Measurements from ENCODE around the gene TBC1D16. TPM values are rescaled to one million over a fixed set of nuclear protein-coding genes. Genes with fewer than 3 reads are reported as not detected.
A peak's percentile ranks its signal among the peaks of the same experiment; 100 is the strongest.

The TBC1D16 gene
- total RNA-seq, 1 experiment from 2014 or later: 96.1 TPM

- ChIA-PET CTCF (no interaction called here), POLR2A (no interaction called here)
- Mint-ChIP-seq H3K4me1 (peaks cover 37% of the 10 kb centered on the region), H3K36me3 (peaks cover 11% of the 10 kb centered on the region), H3K27me3 (ENCODE audit: low read depth) (no peaks in the 10 kb centered on the region), H3K27ac (peak within 1 kb of the TSS; percentile 81; the same call in 1 of the 2 replicates), H3K9me3 (no peaks in the 10 kb centered on the region), H3K4me3 (peak within 1 kb of the TSS; percentile 90)
- DNase-seq (ENCODE audit: low spot score) (peak; percentile 86), ATAC-seq (peak; percentile 87)
- TF ChIP-seq ARID4B (CRISPR knock-in tag; IDR thresholded peaks at IDR 0.05; ENCODE audit: borderline replicate concordance) (peak; percentile 57; the same call in 1 of the 2 replicates), AFF4 (CRISPR knock-in tag; IDR thresholded peaks at IDR 0.05; ENCODE audit: borderline replicate concordance) (no peak), ZNF317 (CRISPR knock-in tag; IDR thresholded peaks at IDR 0.05; ENCODE audit: borderline replicate concordance, low read depth) (no peak), RELA (CRISPR knock-in tag; IDR thresholded peaks at IDR 0.05; ENCODE audit: borderline replicate concordance) (no peak), FOXK1 (CRISPR knock-in tag; IDR thresholded peaks at IDR 0.05) (peak; percentile 79), SP1 (CRISPR knock-in tag; conservative IDR thresholded peaks at IDR 0.05) (peak; percentile 17; the same call in 1 of the 2 replicates), SOX15 (CRISPR knock-in tag; IDR thresholded peaks at IDR 0.05) (no peak), TEAD1 (CRISPR knock-in tag; IDR thresholded peaks at IDR 0.05) (0 out of 2 replicates have a peak, but pooled peaks have one; percentile 24), NFATC4 (CRISPR knock-in tag; IDR thresholded peaks at IDR 0.05) (no peak), MAX (CRISPR knock-in tag; IDR thresholded peaks at IDR 0.05) (peak; percentile 66), TEAD4 (CRISPR knock-in tag; IDR thresholded peaks at IDR 0.05) (no peak), ETV6 (CRISPR knock-in tag; IDR thresholded peaks at IDR 0.05) (peak; percentile 17; the same call in 1 of the 2 replicates), ZNF232 (CRISPR knock-in tag; IDR thresholded peaks at IDR 0.05) (no peak), ZNF423 (CRISPR knock-in tag; IDR thresholded peaks at IDR 0.05) (peak; percentile 61; the same call in 1 of the 2 replicates), ZBTB21 (CRISPR knock-in tag; IDR thresholded peaks at IDR 0.05; ENCODE audit: borderline replicate concordance) (0 out of 2 replicates have a peak, but pooled peaks have one; percentile 27), TCF7 (CRISPR knock-in tag; IDR thresholded peaks at IDR 0.05; ENCODE audit: low read depth) (no peak), ATF1 (CRISPR knock-in tag; IDR thresholded peaks at IDR 0.05) (0 out of 2 replicates have a peak, but pooled peaks have one; percentile 27), ELF4 (CRISPR knock-in tag; IDR thresholded peaks at IDR 0.05; ENCODE audit: low read depth) (no peak), PRRX2 (CRISPR knock-in tag; IDR thresholded peaks at IDR 0.05) (no peak), FOXP1 (CRISPR knock-in tag; IDR thresholded peaks at IDR 0.05; ENCODE audit: borderline replicate concordance) (no peak)
- TF ChIP-seq, protein P1, sequence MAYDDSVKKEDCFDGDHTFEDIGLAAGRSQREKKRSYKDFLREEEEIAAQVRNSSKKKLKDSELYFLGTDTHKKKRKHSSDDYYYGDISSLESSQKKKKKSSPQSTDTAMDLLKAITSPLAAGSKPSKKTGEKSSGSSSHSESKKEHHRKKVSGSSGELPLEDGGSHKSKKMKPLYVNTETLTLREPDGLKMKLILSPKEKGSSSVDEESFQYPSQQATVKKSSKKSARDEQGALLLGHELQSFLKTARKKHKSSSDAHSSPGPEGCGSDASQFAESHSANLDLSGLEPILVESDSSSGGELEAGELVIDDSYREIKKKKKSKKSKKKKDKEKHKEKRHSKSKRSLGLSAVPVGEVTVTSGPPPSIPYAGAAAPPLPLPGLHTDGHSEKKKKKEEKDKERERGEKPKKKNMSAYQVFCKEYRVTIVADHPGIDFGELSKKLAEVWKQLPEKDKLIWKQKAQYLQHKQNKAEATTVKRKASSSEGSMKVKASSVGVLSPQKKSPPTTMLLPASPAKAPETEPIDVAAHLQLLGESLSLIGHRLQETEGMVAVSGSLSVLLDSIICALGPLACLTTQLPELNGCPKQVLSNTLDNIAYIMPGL (CRISPR knock-in tag; IDR thresholded peaks at IDR 0.05): peak; percentile 60
- TF ChIP-seq, protein P2, sequence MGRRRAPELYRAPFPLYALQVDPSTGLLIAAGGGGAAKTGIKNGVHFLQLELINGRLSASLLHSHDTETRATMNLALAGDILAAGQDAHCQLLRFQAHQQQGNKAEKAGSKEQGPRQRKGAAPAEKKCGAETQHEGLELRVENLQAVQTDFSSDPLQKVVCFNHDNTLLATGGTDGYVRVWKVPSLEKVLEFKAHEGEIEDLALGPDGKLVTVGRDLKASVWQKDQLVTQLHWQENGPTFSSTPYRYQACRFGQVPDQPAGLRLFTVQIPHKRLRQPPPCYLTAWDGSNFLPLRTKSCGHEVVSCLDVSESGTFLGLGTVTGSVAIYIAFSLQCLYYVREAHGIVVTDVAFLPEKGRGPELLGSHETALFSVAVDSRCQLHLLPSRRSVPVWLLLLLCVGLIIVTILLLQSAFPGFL (CRISPR knock-in tag; IDR thresholded peaks at IDR 0.05; ENCODE audit: borderline replicate concordance): no peak
- TF ChIP-seq, protein P3, sequence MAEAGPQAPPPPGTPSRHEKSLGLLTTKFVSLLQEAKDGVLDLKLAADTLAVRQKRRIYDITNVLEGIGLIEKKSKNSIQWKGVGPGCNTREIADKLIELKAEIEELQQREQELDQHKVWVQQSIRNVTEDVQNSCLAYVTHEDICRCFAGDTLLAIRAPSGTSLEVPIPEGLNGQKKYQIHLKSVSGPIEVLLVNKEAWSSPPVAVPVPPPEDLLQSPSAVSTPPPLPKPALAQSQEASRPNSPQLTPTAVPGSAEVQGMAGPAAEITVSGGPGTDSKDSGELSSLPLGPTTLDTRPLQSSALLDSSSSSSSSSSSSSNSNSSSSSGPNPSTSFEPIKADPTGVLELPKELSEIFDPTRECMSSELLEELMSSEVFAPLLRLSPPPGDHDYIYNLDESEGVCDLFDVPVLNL (CRISPR knock-in tag; IDR thresholded peaks at IDR 0.05; ENCODE audit: borderline replicate concordance, low read depth): no peak
Measured at GRCh38 chr17:80035937-80036714, 454 bp upstream of the TBC1D16 start, which contains the start of gene CCDC40. CCDC40 (plus strand) TSS chr17:80036642; CDS start chr17:80036663, 21 bp downstream.
